Activated CD8-positive, alpha-beta memory T cell treated with anti-CD3 and anti-CD28 coated beads, Interleukin-2, amount 50 U/mL, for 48 hours (primary cell): Measurements from ENCODE around the gene SGSM1.
A peak's percentile ranks its signal among the peaks of the same experiment; 100 is the strongest.

Experiments used
- DNase-seq: peaks from one replicate; pipeline ENCODE4 v3.0.0-alpha.2; 2020

Gene SGSM1, protein sequence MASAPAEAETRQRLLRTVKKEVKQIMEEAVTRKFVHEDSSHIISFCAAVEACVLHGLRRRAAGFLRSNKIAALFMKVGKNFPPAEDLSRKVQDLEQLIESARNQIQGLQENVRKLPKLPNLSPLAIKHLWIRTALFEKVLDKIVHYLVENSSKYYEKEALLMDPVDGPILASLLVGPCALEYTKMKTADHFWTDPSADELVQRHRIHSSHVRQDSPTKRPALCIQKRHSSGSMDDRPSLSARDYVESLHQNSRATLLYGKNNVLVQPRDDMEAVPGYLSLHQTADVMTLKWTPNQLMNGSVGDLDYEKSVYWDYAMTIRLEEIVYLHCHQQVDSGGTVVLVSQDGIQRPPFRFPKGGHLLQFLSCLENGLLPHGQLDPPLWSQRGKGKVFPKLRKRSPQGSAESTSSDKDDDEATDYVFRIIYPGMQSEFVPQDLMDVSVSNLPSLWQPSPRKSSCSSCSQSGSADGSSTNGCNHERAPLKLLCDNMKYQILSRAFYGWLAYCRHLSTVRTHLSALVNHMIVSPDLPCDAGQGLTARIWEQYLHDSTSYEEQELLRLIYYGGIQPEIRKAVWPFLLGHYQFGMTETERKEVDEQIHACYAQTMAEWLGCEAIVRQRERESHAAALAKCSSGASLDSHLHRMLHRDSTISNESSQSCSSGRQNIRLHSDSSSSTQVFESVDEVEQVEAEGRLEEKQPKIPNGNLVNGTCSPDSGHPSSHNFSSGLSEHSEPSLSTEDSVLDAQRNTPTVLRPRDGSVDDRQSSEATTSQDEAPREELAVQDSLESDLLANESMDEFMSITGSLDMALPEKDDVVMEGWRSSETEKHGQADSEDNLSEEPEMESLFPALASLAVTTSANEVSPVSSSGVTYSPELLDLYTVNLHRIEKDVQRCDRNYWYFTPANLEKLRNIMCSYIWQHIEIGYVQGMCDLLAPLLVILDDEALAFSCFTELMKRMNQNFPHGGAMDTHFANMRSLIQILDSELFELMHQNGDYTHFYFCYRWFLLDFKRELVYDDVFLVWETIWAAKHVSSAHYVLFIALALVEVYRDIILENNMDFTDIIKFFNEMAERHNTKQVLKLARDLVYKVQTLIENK

DNA sequence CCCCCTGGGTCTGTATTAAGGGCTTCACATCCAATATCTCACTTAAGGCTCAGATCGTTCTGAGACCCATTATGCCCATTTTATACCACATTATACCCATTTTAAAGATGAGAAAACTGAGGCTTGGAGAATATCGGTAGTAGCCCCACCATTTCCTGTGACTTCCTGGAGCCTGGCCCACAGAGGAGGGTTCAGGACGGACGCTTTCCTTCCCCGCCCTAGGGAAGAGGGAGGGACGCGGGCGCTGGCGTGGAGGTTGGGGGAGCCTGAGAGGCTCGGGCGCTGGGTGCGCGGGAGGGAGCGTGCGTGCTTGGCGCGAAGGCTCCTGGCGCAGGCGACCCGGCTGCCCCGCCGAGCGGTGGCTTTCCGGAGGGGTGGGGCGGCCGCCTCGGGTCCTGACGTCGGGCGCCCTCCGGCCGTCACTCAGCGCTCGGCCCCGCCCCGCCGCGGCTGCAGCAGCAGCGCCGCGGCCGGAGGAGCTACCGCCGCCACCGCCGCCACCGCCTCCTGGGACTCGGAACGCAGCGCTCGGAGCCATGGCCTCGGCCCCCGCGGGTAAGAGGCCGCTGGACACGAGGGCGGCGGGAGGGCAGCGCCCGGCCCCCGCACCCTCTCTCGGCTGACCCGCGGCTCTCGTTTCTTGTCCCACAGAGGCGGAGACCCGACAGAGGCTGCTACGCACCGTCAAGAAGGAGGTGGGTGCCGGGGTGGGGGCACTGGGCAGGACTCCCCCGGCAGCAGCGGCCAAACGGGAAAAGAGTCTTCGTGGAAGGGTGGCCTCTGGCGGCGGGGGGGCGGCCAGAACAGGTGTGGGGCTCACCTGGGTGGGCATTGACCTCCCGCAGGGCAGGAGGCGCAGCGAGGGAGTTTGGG lies at the start of gene SGSM1:
TSS of gene SGSM1 (plus strand) at position 422 of the 873 bp plus-strand sequence. CDS start at position 537, 115 bp downstream.
- peak; percentile 88 for DNase-seq

DNA sequence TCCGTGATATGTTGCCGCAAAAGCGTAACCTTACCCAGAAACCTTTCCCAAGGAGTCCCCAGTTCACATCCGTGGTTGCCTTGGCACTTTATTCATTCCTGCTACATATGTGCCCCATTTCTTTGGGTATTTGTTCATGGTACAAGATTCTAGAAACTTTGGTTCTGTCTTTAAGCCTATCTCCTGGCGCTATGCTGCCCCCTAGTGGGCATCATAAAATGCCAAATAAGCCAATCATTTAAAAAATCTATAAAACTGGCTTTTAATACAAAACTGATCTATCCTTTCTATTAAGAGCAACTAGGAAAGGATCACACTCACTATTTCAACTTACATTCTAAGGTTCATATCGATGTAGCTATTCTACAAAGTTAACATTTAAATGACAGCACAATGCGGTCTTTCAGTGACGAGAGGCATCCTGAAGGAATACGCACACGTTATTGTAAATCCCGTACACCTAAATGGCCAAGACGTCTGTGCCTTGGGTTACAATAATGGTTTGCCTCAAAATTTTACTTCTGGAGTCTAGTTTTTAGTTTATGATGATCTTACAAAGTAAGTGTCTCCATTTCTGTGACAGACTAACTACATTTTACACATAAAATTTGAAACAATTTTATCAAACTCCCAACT lies 47.7 kb upstream of the SGSM1 start:
- DNase-seq: peak; percentile 81

DNA sequence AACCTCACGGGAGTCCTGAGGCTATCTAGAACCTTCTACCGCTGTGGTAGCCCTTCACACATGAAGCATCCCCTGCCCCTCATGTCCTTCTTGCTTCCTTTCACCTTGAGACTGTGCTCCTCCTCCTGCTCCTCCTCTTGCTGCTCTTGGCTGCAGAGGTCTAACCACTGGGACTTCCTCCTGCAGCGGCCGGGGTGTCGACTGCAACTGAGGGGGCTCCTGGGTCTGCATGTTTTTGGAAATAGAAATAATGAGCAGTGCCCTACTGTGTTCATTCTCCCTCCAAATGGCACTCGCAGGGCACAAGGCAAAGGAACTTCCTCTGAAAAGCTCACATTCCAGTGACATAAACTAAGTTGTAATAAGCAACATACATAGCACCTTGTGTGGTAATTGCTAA lies 46.2 kb upstream of the SGSM1 start:
- no peak for DNase-seq

DNA sequence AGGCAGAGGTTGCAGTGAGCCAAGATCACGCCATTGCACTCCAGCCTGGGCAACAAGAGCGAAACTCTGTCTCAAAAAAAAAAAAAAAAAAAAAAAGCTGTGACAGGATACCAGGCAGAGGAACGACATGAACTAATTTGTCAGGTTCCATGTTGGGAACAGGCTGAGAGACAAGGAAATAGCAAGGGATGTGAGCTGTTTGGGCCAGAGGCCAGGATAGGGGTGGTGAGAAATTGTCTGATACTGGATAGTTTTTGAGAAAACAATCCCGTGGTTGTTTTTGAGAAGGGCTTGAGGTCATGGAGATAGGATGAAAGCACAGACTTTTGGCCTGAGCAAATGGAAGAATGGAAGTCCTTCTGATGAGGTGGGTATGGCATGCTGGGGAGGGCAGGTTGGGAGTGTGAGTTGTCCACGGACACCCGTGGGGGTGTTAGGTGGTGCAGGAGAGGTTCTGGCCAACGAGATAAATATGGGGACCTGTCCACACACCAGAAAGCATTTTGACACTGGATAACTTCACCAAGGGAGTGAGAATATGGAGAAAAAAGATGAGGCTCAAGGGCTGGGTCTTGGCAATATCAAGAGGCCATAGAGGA lies 45.2 kb upstream of the SGSM1 start:
- DNase-seq: no peak

DNA sequence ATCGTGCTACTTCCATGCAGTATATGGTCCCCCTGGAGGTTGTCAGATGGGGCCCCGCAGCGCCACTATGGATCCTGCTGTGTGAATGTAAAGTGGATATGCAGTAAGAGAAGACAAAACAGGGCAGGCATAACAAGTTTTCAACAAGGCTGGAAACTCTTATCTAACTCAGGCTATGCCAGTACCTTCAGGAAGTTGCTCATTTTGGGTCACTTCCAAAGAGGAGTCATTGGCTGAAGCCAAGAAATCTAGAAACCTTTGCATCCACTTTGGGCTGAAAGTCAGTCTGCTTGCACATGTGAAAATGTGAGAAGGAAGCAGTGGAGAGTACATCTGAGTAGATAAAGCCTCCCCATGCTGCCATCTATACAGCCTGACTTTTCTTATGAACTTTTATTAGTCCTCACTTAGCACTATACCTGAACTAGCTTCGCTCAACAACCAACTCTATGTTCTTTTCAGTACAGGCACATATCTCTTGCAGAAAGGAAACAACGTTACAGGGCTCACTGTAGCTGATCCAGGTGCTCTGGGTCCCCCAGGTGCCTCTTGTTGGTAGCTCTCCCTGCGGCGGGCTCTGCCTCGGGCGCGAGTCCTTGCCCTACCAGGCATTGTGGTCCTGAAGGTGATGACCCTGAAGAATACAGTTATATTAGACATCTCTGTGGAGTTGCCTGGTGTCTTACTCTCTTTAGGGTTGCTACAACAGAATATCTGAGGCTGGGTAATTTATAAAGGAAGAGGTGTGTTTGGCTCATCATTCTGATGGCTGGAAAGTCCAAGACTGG lies 43.9 kb upstream of the SGSM1 start:
- DNase-seq: no peak

DNA sequence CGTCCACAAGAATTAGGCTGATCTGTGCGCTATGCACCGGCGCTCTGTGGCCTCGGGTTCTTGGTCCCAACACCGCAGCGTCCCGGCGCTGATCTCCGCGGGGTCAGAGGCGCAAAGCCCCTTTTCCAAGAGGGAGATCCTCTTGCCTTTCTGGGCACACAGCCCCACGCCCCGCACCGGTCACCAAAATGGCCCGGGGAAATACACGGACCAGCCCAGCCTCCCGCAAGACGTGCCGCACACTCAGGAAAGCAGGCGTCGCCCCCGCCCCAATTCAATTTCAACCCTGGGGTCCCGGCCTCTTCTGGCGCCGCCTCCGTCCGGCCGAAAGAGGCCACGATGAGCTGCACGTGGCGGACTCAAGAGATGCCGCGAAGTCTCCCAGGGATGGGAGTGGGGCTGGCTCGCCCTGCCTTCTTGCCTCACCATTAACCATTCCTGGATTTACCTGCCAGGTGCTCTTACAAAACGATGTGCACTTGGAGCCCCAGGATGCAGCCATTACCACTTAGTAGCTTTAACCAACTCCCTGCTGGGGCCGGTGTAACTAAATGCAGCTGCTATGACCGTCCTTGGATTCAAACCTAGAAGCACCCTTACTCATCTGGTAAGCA lies 42.0 kb upstream of the SGSM1 start:
- no peak for DNase-seq

DNA sequence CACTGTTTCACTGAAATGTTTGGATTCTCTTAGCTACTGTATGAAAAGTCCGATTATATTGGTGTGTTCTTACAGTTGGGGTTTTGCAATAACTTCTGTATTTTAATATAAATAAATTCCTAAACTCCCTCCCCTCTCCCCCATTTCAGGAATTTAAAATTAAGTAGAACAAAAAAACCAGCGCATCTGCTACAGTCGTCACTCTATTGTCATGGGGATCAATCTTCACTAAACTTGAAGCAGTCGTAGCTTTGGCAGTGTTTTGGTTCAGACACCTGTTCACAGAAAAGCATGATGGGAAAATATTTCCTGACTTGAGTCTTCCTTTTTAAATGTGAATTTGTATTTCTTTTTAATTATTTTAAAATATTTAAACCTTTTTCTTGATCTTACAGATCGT lies 40.8 kb upstream of the SGSM1 start:
- DNase-seq: no peak

DNA sequence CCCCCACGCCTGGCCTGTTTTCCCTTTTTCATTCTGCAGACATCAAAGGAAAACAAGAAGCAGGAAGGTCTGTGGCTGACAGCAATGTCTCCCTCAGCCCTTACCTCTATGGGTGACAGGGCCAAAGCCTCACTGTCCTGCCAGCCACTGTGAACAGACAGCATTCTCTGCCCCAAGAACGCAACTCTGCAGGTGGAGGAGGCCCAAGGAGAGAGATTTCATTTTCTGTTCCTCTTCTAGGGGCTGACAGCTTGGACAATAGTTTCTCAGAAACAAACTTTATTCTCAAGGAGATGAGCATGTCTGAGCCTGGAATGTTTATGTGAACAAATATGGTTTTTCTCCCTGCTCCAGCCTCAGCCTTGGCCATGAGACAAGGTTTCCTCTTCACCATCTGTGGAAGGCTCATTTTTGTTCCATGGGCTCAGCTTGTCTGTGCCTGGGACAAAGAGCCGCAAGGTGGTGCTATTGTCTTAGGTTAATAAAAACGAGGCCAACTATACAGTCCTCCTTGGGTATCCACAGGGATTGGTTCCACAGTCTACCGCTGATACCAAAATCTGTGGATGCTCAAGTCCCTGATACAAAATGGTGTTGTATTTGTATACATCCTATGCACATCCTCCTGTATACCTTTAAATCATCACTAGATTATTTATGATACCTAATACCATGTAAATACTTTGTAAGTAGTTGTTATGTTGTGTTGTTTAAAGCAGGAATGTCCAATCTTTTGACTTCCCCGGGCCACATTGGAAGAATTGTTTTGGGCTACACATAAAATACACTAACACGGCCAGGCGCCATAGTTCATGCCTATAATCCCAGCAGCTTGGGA lies 37.3 kb upstream of the SGSM1 start:
- DNase-seq: peak; percentile 74

DNA sequence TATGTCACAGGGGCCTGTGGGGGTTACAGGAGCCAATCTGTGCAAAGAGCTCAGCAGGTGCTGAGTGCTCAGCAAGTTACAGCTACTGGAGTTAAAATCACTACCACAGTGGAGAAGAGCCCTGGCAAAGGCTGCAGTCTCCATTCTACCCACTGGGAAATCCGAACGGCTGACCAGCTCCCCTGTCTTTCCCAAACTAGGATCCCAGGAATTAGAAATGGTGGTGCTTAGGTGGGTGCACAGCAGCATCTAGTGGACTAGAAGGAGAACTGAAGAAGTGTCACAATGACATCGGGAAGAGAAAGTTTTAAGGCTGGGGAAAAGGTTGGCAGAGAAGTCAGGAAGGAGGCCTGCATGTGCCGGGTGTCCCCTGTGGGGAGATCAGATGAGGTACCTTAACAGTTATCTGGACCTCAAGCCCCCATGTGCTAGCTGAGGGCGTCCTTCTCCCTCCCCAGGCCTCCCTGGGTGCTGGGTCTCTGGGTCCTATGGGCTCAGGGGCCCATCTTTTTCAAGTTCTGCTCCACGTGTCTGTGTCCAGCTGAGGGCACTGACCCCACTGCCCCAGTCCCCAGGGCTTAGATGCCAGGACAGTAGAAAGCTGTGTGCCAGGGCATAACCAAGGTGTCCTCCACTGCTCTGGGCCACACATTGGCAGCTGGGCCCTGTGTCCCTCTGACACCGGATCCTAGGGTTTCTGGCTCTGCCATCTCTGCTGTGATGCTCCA lies 33.4 kb upstream of the SGSM1 start:
- peak; percentile 41 for DNase-seq

DNA sequence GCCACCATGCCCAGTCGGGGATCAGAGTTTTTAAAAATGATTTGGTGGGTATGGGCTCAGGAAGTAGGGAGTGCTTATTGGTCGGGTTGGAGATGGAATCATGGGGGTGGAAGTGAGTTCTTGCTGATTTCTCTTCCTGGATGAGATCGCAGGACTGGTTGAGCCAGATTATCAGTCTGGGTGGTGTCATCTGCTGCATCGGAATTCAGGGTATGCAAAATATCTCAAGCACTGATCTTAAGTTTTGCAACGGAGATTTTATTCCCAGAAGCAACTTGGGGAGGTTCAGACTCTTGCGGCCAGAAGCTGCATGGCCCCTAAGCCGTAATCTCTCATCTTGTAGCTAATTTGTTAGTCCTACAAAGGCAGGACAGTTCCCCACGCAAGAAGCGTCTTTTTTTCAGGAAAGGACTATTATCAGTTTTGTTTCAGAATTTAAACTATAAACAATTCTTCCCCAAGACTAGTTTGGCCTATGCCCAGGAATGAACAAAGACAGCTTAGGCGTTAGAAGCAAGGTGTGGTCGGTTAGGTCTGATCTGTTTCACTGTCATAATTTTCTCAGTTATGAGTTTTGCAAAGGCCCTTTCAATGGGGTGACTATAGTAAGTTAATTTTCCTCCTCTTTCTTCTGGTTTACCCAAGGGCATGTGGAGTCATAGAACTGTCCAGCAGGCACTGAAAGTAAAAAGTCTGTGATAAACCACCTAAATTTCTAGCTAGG lies 30.1 kb upstream of the SGSM1 start:
- no peak for DNase-seq

DNA sequence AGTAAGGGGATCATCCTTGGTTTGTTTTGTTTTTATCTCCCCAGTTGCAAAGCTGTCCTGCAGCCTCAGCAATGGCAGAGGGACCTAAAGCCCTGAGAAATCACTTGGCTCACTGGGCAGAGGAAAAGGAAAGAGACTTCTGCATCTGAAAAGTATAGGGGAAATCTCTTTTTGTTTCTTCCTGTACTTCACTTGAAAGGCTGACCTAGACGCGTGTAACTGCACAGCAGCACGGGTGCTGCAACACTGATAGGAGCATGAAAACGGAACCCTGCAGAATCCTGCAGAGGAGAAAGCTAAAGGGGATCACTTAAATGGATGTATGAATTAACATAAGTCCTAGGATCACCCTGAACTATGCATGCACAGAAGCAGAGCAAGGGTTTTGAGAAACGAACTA lies 29.5 kb upstream of the SGSM1 start:
- no peak for DNase-seq

DNA sequence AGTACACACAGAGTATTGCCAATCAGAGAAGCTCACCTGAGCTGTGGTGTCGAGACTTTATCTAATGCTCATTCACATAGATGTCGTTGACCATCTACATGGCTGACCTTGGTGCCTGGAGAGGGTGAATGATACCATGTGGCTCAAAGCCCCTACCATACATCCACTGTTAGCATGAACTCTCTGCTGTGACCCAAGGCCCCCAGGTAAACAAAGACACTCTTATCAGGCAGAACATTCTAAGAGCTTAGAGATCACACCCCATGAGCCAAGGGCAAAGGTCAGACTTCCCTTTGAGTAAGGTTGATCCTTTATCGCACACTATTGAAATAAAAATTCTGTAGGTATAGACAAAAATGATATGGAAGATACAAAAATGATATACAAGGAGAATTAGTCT lies 16.5 kb upstream of the SGSM1 start:
- no peak for DNase-seq

DNA sequence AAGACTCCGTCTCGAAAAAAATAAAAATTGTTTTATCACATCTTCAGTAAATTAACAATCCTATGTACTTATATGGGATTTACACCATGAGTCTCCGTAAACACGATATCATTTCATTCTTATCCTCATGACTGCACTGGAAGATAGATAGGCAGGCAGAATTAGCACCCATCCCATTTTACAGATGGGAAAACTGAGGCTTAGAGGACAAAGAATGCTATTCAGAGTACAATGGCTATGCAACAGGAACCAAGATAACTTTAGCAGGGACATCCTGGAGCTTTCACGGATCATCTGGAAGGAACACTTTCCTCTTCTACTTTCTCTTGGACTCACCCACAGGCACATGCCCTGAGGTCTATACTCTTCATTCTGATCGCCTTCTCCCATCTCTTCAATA lies 14.6 kb upstream of the SGSM1 start:
- DNase-seq: no peak

DNA sequence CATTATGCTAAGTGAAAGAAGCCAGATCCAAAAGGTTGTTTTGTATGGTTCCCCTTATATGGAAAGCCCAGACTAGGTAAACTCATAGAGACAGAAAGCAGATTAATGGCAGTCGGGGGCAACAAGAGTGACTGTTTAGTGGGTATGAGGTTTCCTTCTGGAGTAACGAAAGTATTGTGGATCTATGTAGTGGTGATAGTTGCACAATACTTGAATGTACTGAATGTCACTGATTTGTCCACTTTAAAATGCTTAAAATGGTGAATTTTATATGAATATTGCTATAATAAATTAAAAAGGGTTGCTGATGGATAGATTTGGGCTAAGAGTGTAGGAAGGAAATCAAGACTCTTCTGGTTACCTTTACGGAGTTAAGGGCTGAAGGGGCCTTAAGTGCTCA lies 10.0 kb upstream of the SGSM1 start:
- no peak for DNase-seq

DNA sequence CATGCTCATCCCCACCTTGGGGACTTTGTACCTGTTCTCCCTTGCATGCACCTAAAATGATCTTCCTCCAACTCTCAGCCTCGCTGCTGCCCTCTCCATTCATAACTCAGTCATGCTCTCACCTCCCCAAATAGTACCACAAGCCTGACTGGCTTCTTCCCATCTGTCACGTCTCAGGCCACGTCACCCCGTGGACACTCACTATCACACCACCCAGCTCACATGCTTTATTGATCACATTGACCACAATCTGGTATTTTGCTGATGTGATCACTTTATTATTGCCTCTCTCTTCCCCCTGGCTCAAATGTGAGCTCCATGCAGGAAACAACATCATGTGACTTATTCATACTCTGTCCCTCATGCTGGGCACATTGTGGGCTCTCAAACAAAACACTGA lies 9.2 kb upstream of the SGSM1 start:
- DNase-seq: no peak

DNA sequence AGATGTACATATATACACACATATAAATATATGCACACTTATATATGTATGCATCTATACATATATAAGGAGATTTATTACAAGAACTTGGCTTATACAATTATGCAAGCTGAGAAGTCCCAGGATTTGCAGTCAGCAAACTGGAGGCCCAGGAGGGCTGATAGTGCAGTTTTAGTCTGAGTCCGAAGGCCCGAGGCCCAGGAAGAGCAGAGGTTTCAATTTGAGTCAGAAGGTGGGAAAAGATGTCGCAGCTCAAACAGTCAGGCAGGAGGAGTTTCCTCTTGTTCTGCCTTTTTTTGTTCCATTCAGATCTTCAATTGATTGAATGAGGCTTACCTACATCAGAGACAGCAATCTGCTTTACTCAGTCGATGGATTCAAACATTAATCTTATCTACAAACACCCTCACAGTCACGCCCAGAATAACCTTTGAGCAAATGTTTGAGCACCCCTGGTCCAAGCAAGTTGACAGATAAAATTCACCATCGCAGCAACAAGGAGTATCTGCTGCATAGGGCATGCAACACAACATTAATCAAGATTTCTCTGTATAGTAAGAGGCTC lies 4.0 kb upstream of the SGSM1 start:
- DNase-seq: no peak

DNA sequence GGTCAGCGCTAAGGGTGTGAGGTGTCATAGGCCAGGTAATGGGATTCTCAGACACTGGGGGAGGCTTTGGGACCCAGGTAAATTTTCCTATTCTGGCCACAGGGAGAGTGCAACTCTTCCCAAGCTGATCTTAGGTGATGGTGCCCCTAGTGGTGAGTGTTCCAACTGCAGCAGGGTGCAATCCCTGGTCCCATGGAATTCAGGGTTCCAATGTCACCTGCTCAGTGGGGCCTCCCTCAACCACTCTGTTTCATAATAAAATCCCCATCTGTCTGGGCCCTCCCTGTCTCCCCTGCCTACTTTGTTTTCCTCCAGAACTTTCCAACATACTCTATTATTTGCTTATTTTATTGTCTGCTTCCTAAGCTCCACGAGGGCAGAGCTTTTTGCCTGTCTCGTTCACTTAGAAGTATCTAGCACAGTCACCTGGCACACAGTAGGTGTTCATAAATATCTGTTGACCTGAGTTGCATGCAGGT lies 2.9 kb upstream of the SGSM1 start:
- peak; percentile 80 for DNase-seq

DNA sequence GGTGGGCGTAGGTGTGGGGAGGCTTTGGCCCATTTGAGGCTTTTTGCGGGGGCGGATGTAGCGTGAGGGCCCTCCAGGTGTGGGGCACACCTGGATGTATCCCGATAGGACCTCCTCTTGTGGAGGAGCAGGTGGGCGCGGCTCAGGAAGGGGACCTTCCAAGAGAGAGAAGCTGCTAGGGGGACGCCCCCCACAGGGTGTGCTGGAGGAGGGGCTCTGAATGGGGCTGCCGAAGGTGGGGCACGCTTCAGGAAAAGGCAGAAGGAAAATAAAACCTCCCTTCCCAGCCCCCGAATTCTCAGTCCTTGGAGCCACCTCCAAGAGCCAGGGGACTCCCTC lies 621 bp downstream of the SGSM1 start:
- DNase-seq: no peak
